OCI-LY3 (cell line): Measurements from ENCODE around the gene PGF.

Experiments used
- CTCF ChIP-seq: fragments of 200-600, 300-600 bp; sonication (generic); IDR thresholded peaks from 2 replicates; pipeline ENCODE4 v1.5.1; 2014; ENCODE audit warnings: antibody characterized with exemption, low read length, low read depth
- EZH2phosphoT487 ChIP-seq: fragments of 200-600 bp; shearing (Covaris generic); IDR thresholded peaks from 2 replicates; pipeline ENCODE4 v1.6.1; 2018; ENCODE audit warnings: antibody characterized with exemption, mixed run types, low read depth

- no peak for TF ChIP-seq CTCF
- no peak for TF ChIP-seq EZH2phosphoT487
Observed at GRCh38 chr14:74963705-74964271, 8.4 kb upstream of the PGF start.
